ENCODE data around the gene GPR156.
"Not testable (repeated sequence)": the region's sequence is repeated elsewhere in the genome, so short reads cannot be mapped to it uniquely, and the experiment has no call there.

Gene GPR156

DNA sequence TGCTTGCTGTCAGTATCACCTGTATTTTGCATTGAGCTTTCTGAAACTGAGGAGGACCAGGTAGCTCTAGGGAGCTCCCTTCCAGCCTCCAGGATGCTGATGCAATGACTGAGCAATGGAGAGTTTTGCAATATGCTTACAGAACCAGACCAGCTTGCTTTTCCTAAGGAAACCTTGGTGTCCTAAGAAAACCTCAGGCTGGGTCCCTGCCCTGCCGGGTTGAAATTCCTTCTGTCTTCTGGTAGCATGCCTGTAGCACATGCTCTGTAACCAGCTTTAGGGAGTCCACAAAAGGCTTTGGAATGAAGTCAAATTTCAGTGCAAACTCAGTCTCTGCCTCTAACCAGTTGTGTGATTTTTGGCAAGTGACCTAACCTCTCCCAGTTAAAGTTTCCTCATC lies 125.0 kb downstream of the GPR156 start:
- DNase-seq (ENCODE audit: low read depth): no peak

DNA sequence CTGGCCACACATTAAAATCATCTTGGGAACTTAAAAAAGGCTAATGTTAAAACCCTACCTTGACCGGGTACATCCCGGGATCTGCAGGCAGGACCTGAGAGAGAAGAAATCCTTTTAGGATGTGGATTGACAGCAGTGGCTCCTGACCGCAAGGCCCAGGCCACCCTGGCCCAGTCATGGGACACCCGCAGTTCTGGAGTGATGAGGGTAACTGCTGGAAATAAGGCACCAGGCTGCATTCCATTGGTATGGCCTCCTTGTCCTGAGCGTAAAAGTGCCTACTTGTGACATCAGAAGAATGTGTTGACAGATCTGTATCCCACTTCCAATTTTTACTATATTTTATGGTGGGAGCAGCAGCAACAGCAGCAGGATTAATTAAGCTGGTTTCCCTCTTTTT lies 127.3 kb downstream of the GPR156 start:
- no peak for DNase-seq (ENCODE audit: low read depth)

DNA sequence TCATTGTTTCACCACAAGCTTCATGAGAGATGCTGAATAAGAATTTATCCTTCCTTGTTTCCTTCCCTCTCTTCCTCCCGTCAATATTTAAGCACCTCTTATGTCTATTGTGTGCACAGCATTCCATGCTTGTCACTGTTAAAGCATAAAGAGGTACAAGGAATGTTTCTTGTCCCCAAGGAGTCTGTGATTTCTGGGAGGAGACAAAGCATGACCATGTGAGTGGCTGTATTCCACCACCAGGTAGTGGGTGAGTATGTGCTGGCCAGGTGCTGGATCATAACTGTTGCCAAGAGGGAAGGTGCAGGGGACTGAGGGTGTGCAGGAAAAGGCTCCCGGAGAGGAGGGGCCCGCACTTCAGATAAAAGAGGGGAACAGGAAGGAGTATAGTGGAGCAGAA lies 127.9 kb downstream of the GPR156 start:
- DNase-seq (ENCODE audit: low read depth): no peak

DNA sequence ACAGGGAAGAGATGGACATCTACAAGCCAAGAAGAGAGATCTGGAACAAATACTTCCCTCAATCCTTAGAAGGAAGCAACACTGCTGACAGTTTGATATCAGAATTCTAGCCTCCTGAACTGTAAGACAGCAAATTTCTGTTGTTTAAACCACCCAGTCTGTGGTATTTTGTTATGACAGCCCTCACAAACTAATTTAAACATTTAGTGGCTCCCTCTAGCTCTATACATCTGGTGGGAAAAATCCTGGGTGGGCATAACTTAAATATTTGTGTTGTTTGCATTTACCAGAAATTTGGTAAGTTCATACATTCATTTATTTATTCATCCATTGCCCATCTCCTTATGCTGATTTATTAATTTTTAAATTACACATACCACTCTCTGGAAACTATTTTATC lies 128.3 kb downstream of the GPR156 start:
- no peak for DNase-seq (ENCODE audit: low read depth)

DNA sequence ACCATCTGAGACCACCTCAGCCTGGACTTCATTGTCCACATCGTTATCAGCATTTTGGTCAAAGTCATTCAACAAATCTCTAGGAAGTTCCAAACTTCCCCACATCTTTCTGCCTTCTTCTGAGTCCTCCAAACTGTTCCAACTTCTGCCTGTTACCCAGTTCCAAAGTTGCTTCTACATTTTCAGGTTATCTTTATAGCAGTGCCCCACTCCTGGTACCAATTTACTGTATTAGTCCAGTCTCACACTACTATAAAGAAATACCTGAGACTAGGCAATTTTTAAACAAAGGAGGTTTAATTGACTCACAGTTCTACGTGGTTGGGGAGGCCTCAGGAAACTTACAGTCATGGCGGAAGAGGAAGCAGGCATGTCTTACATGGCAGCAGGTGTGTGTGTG lies 129.3 kb downstream of the GPR156 start:
- not testable (repeated sequence) for DNase-seq (ENCODE audit: low read depth)

DNA sequence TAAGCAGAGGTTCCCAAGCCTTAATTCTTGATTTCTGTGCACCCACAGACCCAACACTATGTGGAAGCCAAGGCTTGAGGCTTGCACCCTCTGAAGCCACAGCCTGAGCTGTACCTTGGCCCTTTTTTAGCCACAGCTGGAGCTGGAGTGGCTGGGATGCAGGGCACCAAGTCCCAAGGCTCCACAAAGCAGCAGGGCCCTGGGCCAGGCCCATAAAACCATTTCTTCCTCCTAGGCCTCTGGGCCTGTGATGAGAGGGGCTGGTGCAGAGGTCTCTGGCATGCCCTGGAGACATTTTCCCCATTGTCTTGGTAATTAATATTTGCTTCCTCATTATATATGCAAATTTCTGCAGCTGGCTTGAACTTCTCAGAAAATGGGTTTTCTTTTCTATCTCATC lies 129.9 kb downstream of the GPR156 start:
- no peak for DNase-seq (ENCODE audit: low read depth)

DNA sequence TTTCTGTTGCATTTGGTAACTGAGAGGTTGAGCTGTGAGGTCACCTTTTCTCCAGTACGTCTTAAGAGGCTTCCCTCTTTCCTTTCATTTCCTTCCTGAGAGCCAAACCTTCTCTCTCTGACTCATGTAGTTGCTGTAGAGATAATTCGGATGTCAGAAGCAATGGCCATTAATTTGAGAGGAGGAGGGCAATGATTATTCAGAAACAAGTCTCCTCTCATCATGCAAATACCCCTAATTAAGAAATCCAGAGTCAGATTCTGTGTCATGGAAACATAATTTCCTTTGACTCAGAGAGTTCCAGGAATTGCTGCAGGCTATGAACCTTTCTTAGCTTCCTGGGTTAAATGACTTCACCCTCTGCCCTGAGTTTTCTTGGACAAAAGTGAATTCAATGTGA lies 131.7 kb downstream of the GPR156 start:
- no peak for DNase-seq (ENCODE audit: low read depth)

DNA sequence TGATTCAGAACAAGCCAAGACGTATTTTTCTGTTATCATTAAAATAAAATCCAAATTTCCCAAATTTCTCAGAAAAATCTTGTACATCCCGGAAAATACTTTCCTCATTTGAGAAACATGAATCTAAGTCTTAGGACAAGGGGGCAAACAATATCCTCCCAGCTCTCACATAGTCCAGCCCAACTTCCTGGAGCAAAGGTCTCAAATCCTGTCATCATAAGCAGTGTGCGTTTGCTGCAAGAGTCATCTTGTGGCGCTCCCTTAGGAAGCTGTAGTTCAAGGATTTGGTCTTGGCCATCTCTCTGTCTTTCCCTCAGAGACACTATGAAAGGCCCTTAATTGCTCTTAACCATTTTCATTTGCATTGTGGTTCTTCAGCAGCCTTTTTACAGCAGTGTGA lies 133.2 kb downstream of the GPR156 start:
- no peak for DNase-seq (ENCODE audit: low read depth)

DNA sequence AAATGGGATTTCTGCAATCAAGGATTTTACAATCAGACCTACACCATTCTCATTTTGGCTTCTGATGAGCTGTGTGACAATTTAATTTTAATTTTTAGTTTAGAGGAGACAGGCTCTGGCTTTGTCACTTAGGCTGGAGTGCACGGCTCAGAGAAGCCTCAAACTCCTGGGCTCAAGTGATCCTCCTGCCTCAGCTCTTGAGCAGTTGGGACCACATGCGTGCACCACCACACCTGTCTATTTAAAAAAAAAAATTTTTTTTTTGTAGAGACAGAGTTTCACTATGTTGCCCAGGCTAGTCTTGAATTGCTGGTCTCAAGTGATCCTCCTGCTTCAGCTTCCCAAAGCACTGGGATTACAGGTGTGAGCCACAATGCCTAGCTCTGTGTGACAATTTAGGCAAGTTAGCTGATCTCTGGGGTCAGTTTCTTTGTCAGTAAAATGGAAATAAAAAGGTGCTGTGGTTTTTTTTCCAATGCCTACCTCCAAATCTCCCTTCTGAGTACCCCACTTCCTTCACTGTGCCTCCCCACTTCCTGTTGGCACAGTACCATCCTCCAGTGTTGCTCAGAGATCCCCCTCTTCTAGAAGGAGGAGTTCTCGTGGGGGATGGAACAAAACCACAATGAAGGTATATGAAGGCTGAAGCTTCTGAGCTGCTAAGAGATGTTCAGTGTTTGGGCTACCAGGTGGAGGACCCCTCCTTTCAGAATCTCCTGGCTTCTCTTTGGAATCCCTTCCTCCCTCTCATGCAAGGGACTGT lies 136.7 kb downstream of the GPR156 start:
- DNase-seq (ENCODE audit: low read depth): no peak

DNA sequence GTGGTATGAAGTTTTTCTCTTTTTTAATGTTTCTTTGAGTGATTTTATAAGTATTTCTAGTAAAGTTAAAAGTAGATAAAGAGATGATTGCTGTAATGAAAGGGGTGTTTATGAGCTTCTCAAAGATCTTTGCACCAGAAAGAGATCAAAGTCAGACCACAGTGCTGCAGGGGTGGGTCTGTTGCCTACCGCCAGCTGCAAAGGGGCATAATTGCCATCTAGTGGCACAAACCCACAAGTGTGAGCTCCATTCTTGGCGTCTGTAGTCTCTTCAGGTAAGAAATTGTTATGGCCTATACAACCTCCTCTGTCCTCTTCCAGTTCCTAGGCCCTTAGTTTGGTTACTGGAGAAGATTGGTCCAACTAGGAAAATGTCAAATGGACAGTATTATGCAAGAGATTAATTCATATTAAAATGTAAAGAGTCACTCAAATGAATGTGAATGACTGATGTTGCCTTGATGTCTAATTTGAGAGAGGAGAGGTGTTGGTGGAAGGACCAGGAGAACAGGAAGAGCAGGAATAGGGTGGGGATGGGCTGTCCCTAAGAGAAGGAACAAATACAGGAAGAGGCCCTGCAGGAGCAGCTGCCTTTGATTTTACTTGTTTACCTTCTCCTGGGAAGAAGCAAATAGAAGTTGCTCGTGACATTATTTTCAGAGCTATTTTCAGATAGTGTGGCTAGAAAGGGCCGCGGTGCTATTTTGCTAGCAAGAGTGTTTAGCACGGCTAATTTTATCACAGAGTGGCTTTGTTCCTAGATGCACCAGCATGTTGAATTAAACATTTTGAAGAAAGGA lies 137.8 kb downstream of the GPR156 start:
- DNase-seq (ENCODE audit: low read depth): no peak

DNA sequence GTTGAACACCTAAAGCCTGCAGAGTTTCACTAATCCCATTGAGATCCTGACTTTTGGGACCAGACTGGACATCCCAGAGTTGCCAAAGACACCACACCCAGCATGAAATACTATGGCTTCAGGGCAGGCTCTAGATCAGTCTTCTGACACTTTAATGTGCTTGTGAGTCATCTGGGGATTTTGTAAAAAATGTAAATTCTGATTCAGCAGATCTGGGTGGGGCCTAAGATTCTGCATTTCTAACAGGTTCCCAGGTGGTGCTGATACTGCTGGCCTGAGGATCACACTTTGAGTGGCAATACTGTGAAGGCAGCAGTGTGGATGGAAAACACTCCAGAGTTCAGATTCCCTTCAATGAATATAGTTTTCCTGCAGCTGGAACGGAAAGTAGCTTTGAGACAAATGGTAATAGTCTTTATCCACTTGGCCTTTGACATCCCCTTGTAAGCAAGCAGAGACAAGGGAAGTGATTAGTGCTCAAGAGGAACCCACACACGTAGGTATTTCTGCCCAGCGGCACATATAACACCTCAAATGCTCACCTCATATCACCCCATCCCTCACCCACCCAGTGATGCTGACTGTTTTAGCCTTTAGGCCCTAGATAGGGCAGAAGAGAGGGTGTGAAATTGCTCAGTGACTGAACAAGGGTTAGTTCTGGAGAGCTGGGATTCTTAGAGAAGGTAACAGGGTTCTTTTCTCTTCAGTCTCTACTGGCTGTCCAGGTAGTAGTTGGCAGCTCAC lies 139.3 kb downstream of the GPR156 start:
- no peak for DNase-seq (ENCODE audit: low read depth)

DNA sequence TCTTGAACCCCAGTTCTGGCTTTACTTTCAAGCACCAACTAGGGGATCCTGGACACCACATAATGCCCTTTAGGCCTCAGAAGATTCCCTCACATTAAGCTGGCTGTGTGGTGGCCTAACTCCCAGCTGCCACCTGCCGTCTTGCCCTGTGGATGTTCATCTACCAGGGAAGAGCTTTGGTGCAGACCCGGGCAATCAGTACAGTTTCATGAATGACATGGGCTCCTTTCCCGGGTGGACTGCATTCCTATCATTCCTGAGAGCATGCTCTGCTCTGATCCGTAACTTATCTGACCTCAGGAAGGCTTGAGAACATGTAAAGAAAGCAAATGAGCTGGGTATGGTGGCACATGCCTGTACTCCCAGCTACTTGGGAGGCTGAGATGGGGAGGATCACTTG lies 140.8 kb downstream of the GPR156 start:
- no peak for DNase-seq (ENCODE audit: low read depth)

DNA sequence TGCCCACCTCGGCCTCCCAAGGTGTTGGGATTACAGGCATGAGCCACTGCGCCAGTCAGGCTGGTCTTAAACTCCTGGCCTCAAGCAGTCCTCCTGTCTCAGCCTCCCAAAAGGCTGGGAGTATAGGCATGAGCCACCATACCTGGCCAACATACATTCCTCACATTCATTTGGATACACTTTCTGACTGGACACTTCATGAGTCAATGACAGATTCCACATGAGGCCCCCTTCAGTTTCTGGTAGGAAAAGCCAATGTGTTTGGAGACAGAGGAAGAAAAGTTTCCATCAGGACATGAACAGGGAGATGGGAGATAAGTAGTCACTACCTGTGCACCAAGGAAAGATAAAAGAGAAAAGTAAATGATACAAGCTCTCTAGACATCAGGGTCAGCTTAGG lies 141.3 kb downstream of the GPR156 start:
- DNase-seq (ENCODE audit: low read depth): no peak

DNA sequence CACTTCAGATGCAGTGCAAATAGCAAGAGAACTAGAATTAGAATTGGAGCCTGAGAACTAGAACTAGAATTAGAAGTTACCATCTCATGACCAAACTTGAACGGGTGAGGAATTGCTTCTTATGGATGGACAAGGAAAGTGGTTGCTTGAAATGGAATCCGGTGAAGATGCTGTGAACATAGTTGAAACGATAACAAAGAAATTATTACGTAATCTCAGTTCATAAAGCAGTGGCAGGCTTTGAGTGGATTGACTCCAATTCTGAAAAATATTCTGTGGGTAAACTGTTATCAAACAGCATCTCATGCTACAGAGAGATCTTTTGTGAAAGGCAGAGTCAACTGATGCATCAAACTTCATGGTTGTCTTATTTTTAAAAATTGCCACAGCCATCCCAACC lies 142.8 kb downstream of the GPR156 start:
- DNase-seq (ENCODE audit: low read depth): no peak

DNA sequence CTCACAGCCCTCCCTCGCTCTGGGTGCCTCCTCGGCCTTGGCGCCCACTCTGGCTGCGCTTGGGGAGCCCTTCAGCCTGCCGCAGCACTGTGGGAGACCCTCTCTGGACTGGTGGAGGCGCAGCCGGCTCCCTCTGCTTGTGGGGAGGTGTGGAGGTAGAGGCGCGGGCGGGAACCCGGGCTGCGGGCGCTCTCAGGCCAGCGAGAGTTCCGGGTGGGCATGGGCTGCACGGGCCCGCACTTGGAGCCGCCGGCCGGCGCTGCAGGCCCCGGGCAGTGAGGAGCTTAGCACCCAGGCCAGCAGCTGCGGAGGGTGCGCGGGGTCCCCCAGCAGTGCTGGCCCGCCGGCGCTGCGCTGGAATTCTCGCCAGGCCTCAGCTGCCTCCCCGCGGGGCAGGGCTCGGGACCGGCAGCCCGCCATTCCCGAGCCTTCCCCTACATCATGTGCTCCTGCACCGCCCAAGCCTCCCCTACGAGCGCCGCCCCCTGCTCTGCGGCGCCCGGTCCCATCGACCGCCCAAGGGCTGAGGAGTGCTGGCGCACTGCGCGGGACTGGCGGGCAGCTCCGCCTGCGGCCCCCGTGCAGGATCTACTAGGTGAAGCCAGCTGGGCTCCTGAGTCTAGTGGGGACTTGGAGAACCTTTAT lies 144.8 kb downstream of the GPR156 start:
- DNase-seq (ENCODE audit: low read depth): no peak

DNA sequence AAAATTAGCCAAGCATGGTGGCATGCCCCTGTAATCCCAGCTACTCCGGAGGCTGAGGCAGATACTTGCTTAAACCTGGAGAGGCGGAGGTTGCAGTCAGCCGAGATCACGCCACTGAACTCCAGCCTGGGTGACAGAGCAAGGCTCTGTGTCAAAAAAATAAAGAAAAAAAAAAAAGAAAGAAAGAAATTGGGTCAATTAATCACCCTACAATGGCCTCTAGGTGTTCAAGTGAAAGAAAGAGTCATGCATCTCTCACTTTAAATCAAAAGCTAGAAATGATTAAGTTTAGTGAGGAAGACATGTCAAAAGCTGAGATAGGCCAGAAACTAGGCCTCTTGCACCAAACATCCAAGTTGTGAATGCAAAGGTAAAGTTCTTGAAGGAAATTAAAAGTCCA lies 145.9 kb downstream of the GPR156 start:
- DNase-seq (ENCODE audit: low read depth): no peak

DNA sequence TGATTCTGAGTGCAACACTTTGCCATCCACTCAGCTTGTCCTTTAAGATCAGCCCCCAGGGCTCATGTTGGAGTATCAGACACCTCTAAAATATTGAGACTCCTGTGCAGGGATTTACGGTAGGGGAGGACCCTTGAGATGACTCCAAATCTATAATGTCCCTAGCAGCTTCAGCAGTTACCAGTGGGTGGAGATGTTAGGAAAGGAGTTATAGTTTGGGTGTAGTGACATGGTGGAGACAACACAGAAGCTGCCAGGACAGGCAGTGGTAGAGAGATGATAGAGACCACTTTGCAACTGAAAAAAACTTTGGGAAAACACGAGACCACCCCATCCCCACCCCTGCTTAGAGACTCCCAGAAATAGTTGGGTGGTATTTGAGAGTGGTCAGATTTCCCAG lies 147.5 kb downstream of the GPR156 start:
- no peak for DNase-seq (ENCODE audit: low read depth)

DNA sequence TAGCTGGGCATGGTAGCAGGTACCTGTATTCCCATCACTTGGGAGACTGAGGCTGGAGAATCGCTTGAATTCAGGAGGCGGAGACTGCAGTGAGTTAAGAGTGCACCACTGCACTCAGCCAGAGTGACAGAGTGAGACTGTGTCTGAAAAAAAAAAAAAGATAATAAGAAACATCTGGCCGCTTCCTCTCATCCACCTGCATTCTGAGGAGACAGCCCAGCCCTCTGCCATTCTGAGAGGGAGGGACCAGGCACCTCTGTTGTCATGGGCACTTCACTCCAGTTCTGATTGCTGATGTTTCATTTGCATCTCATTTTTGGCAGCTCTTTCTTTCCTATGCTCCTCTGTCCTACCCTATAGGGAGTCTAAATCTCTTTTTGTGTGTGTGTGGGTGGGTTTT lies 154.4 kb downstream of the GPR156 start:
- DNase-seq (ENCODE audit: low read depth): no peak

DNA sequence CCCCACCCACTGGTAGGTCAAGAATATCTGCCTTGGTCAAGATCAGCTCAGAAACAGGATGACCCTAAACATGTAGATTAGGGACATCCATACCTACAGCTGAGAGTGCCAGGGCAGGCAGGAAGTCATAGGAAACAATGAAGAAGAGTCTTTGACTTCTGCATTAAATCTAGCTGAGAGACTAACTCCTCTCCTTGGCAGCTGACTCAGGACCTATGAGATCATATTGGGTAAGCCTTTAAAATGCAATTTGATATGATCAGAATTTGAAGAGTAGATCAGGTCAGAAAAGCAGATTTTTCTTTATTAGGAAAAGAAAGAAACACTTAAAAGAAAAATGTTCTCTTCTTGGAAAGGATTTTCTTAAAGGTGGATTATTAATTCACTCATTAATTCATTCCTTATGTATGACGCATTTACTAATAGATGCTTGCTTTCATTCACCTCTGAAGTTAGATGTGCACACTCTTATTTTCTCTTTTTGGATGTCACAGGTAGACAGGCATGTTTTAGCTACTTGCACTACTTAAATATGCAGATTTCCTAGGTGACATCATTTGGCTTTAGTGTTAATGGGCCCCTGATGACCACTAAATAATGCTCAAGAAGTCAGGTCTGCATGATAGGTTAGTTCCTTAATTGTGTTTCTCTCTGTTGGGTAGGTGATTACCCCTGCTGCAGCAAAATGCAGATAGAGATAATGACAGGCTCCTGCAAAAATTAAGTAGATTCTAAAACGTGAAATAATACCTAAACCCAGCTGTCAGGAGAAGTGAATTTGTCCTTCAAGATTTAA lies 155.1 kb downstream of the GPR156 start:
- no peak for DNase-seq (ENCODE audit: low read depth)

DNA sequence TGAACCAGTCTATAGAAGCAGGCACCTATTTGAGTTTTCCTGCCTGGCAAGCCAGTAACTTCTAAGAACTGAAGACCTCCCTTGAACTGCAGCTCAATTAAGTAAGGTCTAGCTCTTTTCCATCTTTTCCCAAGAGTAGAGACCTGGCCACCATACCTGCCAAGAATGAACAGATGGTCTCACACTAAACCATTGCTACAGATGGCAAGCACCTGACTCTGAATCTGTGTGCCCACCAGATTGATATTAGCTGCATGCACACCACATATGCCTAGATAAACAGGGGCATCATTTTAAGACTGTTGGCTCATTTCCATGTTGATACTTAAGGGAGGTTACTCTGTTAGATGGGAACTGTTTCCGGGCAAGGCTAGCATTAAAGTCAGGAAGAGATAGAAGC lies 156.0 kb downstream of the GPR156 start:
- no peak for DNase-seq (ENCODE audit: low read depth)

DNA sequence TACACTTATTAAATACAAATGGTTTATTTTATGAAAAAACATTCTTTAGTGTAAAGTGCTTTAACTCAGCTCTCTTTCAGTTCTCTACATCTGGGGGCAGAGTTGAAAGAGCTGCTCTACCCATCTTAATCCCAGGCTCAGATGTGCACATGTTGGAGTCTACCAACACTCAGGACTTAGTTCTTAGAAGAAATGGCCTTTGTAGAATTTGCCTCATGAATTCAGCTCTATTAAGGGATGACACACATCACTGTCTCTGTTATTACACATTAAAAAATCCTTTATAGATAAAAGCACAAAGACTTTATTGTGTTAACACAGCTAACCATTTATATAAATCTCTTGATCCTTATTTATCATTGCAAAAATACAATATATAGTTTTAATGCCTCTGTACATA lies 159.0 kb downstream of the GPR156 start:
- no peak for DNase-seq (ENCODE audit: low read depth)

Measured in stimulated activated CD8-positive, alpha-beta memory T cell treated with anti-CD3 and anti-CD28 coated beads, Interleukin-15, amount 100 ng/mL, for 24 hours (primary cell).